GM21529 (cell line): ENCODE measurements around the gene AASDH.

ENCODE experiments used
- ATAC-seq: cut with Tn5 transposase; IDR thresholded peaks from one replicate; pipeline ENCODE4 v1.9.1; 2021; ENCODE audit not compliant: unreplicated experiment

Gene AASDH

GRCh38 chr4:56318555-56318954 lies 68.7 kb downstream of the AASDH start:
- ATAC-seq, result no peak

GRCh38 chr4:56317749-56318148 lies 69.5 kb downstream of the AASDH start:
- ATAC-seq, result no peak

GRCh38 chr4:56316011-56316650 lies 71.2 kb downstream of the AASDH start:
- ATAC-seq, result no peak

GRCh38 chr4:56315543-56315942 lies 71.7 kb downstream of the AASDH start:
- ATAC-seq, result no peak

- no peak for ATAC-seq
Observed at GRCh38 chr4:56315041-56315440, 72.2 kb downstream of the AASDH start.

- no peak for ATAC-seq
Observed at GRCh38 chr4:56314207-56314915, 72.9 kb downstream of the AASDH start.

- no peak for ATAC-seq
Observed at GRCh38 chr4:56313132-56313531, 74.2 kb downstream of the AASDH start.

GRCh38 chr4:56311299-56311975 lies 75.9 kb downstream of the AASDH start:
- no peak for ATAC-seq

- ATAC-seq, result no peak
Observed at GRCh38 chr4:56310401-56311125, 76.7 kb downstream of the AASDH start.

GRCh38 chr4:56308384-56308783 lies 78.9 kb downstream of the AASDH start:
- no peak for ATAC-seq

GRCh38 chr4:56307423-56307822 lies 79.9 kb downstream of the AASDH start:
- no peak for ATAC-seq

GRCh38 chr4:56305390-56305789 lies 81.9 kb downstream of the AASDH start:
- no peak for ATAC-seq

GRCh38 chr4:56303921-56304320 lies 83.4 kb downstream of the AASDH start:
- no peak for ATAC-seq

GRCh38 chr4:56302760-56303159 lies 84.5 kb downstream of the AASDH start:
- no peak for ATAC-seq

- no peak for ATAC-seq
Observed at GRCh38 chr4:56301997-56302496, 85.2 kb downstream of the AASDH start.

- ATAC-seq, result peak; percentile 96
Observed at GRCh38 chr4:56301181-56301996, 85.9 kb downstream of the AASDH start.

GRCh38 chr4:56298236-56298635 lies 89.1 kb downstream of the AASDH start:
- ATAC-seq, result no peak

GRCh38 chr4:56297776-56298175 lies 89.5 kb downstream of the AASDH start:
- ATAC-seq, result no peak

GRCh38 chr4:56296526-56296925 lies 90.8 kb downstream of the AASDH start:
- no peak for ATAC-seq

GRCh38 chr4:56293121-56293520 lies 94.2 kb downstream of the AASDH start:
- no peak for ATAC-seq
